Panc1 (cell line): ENCODE measurements around the gene PIK3R6. TPM values are rescaled to one million over a fixed set of nuclear protein-coding genes. Genes with fewer than 3 reads are reported as not detected.

Experiments
- ATAC-seq: fragments of 200-7000 bp; cut with Tn5 transposase; 2 replicates; pipeline ENCODE4 v1.9.1; 2020; ENCODE audit warnings: mild to moderate bottlenecking, moderate library complexity
- BruUV-seq: library from RNA; stranded (reverse); fragments of 400-500 nt; replicated peaks from 2 replicates; lab custom pipeline; 2021; lab: Mats Ljungman, UMichigan
- CTCF ChIA-PET: fragments of 300-600 bp; sonication (Branson Sonifier 250); formaldehyde crosslinking; loops from one replicate; lab custom pipeline; 2022; ENCODE audit warnings: antibody characterized with exemption; lab: Charles Lee
- POLR2A ChIA-PET: fragments of 300-600 bp; sonication (Branson Sonifier 250); formaldehyde crosslinking; loops from one replicate; lab custom pipeline; 2022; ENCODE audit warnings: antibody characterized with exemption; lab: Charles Lee
- DNase-seq: peaks from one replicate; pipeline ENCODE4 v3.0.0-alpha.2; 2010; ENCODE audit warnings: low read depth, low spot score
- H3K27ac ChIP-seq: 2 replicates; pipeline ENCODE4 v1.5.1; 2011; ENCODE audit warnings: mild to moderate bottlenecking, low read length, inconsistent platforms
- H3K27me3 ChIP-seq: fragments of 200-500 bp; sonication (Bioruptor generic); 2 replicates; pipeline ENCODE4 v1.6.0; 2014; ENCODE audit warnings: low read length, inconsistent platforms; ENCODE audit not compliant: control insufficient read depth, insufficient read depth
- H3K36me3 ChIP-seq: fragments of 200-500 bp; sonication (Bioruptor generic); 2 replicates; pipeline ENCODE4 v1.5.1; 2014; ENCODE audit warnings: inconsistent platforms, mild to moderate bottlenecking, low read length, moderate library complexity; ENCODE audit not compliant: control insufficient read depth, insufficient read depth
- H3K4me1 ChIP-seq: 2 replicates; pipeline ENCODE4 v1.5.1; 2011; ENCODE audit warnings: inconsistent platforms, mild to moderate bottlenecking, low read length, moderate library complexity; ENCODE audit not compliant: control insufficient read depth, insufficient read depth
- H3K4me3 ChIP-seq, 2 experiments: 2 replicates each; pipeline ENCODE4 v1.5.1; 2011 to 2012; ENCODE audit warnings: low read depth in 2 of 2, low read length in 2 of 2, mild to moderate bottlenecking in 2 of 2, inconsistent platforms in 1 of 2, moderate library complexity in 1 of 2
- H3K9me3 ChIP-seq: fragments of 200-500 bp; sonication (Bioruptor generic); 2 replicates; pipeline ENCODE4 v1.5.1; 2014; ENCODE audit warnings: low read depth, mild to moderate bottlenecking, inconsistent platforms, low read length, moderate library complexity; ENCODE audit not compliant: control insufficient read depth, insufficient read depth
- CTCF ChIP-seq: fragments of 450-650 bp; IDR thresholded peaks from 2 replicates; pipeline ENCODE4 v1.5.1; 2017; ENCODE audit warnings: mild to moderate bottlenecking
- POLR2AphosphoS5 ChIP-seq: IDR thresholded peaks from 2 replicates; pipeline ENCODE4 v1.6.1; 2012; ENCODE audit warnings: mild to moderate bottlenecking, low read depth, low read length, moderate library complexity
- REST ChIP-seq, 2 experiments: IDR thresholded peaks; 2 replicates each; pipeline ENCODE4 v1.6.1; 2011 to 2012; ENCODE audit warnings: low read depth in 2 of 2, control low read depth in 1 of 2, low read length in 1 of 2, mild to moderate bottlenecking in 1 of 2, moderate library complexity in 1 of 2; ENCODE audit not compliant: insufficient read depth in 1 of 2
- SIN3A ChIP-seq: IDR thresholded peaks from 2 replicates; pipeline ENCODE4 v1.6.1; 2012; ENCODE audit warnings: low read depth, mild to moderate bottlenecking, low read length, moderate library complexity, borderline replicate concordance; ENCODE audit not compliant: insufficient read depth
- TCF7L2 ChIP-seq: IDR thresholded peaks from 2 replicates; pipeline ENCODE4 v1.6.1; 2011; ENCODE audit warnings: mild to moderate bottlenecking, low read depth, low read length, inconsistent platforms
- in situ Hi-C: cut with HindIII; loops from 2 replicates; pipeline ENCODE4 v1.10.0; 2016; ENCODE audit warnings: low sequenced_read_pairs, low pct_unique_long_range_greater_than_20kb
- intact Hi-C: fragments of 100-400 bp; cut with micrococcal nuclease; formaldehyde crosslinking; loops from one replicate; pipeline ENCODE4 v1.10.0; 2022; ENCODE audit not compliant: unreplicated experiment
- total RNA-seq: library from RNA; stranded (reverse); gene quantifications from one replicate; pipeline ENCODE4 v1.2.1, GENCODE V29; 2021; ENCODE audit not compliant: unreplicated experiment

PIK3R6 gene
- total RNA-seq, 1 experiment from 2014 or later, result not detected

DNA sequence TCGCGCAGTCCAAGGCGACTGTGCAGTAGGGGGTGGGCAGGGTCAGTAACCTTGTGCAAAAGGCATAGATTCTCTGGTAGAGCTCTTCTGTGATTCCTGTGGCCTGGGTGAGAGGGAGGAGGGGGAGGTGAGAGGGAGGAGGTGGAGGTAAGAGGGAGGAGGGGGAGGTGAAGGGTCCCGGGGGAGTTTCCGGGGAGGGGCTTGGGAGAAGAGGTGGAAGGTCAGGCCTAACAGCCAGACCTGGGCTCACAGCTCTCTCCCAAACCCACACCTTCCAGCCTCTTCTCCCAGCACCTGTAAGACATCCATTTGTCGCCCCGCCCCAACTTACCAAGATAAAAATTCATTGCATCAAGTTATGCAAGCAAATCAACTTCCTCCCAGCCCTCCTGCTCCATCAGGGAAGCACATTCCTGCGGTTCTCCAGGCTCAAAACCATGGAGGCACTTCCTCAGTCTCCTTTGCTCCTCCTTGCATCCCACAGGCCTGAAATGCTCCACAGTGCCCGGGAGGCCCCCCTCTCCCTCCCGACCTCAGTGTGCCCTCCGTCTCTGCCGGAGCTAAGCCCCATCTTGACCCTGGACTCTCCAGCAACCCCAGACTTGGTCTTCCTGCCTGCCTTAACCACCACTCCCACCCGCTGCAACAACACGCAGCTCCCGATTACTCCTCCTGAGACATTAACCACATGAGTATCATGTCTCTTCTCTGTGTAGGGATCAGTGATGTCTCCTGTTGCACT, 30.5 kb downstream of the PIK3R6 start:
- DNase-seq (no peak), ATAC-seq (no peak; the same call in 1 of the 2 replicates)
- CTCF ChIA-PET, result no interaction called here
- Histone ChIP-seq H3K4me3 (no peak overlapping the region), H3K27me3 (peaks cover under 1% of the 10 kb centered on the region; the same call in 1 of the 2 replicates), H3K36me3 (no peaks in the 10 kb centered on the region), H3K9me3 (no peaks in the 10 kb centered on the region), H3K4me1 (no peaks in the 10 kb centered on the region), H3K27ac (no peak overlapping the region)
- POLR2A ChIA-PET, result no interaction called here
- intact Hi-C loops, result no loop called here
- no TSS peak for BruUV-seq
- TF ChIP-seq POLR2AphosphoS5 (no peak), REST (IDR thresholded peaks at IDR 0.05; ENCODE audit: insufficient read depth in 1 of 2, low read depth in 2 of 2, low read length in 1 of 2) (no peak), CTCF (no peak), TCF7L2 (no peak), SIN3A (no peak)
- in situ Hi-C loops, result no loop called here

GRCh38 chr17:8835631-8836364, 31.7 kb downstream of the PIK3R6 start:
- H3K27me3 ChIP-seq, result peaks cover 3% of the 10 kb centered on the region; the same call in 1 of the 2 replicates
- in situ Hi-C loops, result no loop called here
- H3K27ac ChIP-seq, result no peak overlapping the region

More at GRCh38 chr17:8835631-8836364, 31.7 kb downstream of the PIK3R6 start:
- intact Hi-C loops, result no loop called here
- ChIA-PET POLR2A (no interaction called here), CTCF (no interaction called here)
- no peak for ATAC-seq
- H3K4me1 ChIP-seq, result no peaks in the 10 kb centered on the region
- H3K36me3 ChIP-seq, result no peaks in the 10 kb centered on the region
- BruUV-seq, result no TSS peak
- TF ChIP-seq CTCF (no peak), TCF7L2 (no peak), POLR2AphosphoS5 (no peak), SIN3A (no peak), REST (IDR thresholded peaks at IDR 0.05; ENCODE audit: insufficient read depth in 1 of 2, low read depth in 2 of 2, low read length in 1 of 2) (no peak)
- H3K4me3 ChIP-seq, result no peak overlapping the region
- no peaks in the 10 kb centered on the region for H3K9me3 ChIP-seq
- no peak for DNase-seq
